GM10266 (cell line): ENCODE data around the gene SMURF2.

Experiments used
- DNase-seq: peaks from one replicate; pipeline ENCODE4 v3.0.0; 2012; ENCODE audit errors: extremely low spot score
- CTCF ChIP-seq: IDR thresholded peaks from 2 replicates; pipeline ENCODE4 v1.5.1; 2012; ENCODE audit warnings: mild to moderate bottlenecking, low read depth; ENCODE audit not compliant: control insufficient read depth, insufficient read depth; ENCODE audit errors: missing control alignments

SMURF2 gene

GRCh38 chr17:64564098-64564497 is 98.0 kb downstream of the SMURF2 start:
- no peak for DNase-seq
- no peak for TF ChIP-seq CTCF

- no peak for TF ChIP-seq CTCF
- no peak for DNase-seq
These were observed 106.8 kb downstream of the SMURF2 start for GRCh38 chr17:64555281-64555680.

DNA sequence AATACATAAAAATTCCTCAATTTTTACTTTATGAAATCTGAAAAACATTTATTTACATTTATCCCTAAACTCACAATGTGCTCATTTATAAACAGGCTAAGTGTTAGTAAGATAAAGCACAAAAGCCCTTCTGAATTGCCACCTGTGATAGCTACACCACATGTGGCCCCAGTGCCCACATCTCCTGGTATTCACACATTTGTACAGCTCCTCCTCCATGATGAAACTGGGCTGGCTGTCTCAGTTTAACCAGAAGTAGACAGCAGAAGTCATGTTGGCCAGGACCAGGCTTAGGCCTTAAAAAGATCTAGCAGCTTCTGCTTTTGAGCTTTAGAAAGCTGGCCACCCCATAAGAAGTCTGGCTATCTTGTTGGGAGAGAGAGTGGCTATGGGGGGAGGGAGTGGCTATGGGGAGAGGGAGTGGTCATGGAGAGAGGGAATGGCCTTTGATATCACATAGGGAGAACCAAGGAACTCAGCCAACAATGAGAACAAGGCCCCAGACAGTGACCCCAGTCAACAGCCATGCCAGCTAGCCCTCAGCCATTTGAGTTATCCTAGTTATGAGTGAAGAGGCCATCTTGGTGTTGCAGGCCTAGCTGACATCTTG is 108.0 kb downstream of the SMURF2 start:
- TF ChIP-seq CTCF = no peak
- DNase-seq = no peak

DNA sequence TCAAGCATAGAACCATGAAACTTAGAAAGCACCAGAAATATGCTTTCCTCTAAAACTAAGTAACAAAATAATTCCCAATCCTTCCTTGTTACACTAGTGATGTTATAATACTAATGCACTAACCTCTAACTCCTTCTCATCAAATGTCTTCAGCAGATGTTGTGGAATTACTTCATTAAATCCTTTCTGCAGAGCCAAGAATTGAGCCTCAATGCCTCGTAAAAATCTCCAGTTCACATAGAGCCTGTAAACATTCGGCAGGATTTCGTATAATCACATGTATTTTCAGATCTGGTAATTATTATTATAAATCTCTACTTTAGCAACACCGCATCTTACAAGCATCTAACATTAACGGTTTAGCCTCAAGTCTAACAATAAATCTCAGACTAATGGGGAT is 110.6 kb downstream of the SMURF2 start:
- no peak for TF ChIP-seq CTCF
- DNase-seq = no peak

DNA sequence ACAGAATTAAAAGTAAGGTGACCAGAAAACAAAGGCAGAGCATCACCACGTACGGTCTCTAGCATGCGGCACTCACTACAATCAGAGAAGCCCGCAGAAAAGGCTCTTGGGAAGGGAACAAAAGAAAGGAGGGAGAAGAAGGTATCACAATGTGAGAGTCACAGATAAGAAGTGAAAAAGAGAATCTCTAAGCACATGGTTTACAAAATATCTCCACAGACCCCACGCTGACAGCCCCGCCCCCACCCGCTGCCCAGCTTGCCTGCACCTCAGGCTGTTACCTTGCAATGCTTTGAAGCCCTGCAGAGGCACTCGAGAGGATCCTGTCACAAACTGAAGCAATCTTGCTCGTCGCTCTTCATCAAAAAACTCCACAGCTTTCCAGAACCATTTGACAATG is 114.8 kb downstream of the SMURF2 start:
- TF ChIP-seq CTCF = no peak
- DNase-seq = no peak

GRCh38 chr17:64546716-64547115 is 115.4 kb downstream of the SMURF2 start:
- no peak for TF ChIP-seq CTCF
- no peak for DNase-seq

DNA sequence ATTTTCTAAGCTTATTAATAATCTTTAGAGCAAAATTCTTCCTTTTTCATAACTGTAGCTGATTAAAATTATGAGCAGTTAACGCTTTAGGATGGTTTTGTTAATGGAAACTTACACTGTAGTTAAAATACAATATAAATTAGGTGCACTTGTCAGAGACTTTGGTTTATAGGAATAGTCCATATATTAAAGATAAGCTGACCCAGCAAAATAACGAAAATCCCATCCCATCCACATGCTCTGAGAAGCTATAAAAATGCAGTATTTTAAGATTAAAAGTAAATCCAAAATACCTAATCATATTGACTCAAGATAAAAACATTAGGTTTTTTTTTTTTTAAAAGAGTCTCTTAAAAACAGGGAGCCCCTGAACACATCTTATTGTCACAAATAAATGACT is 117.4 kb downstream of the SMURF2 start:
- no peak for DNase-seq
- TF ChIP-seq CTCF = no peak
